GM20431 (cell line): ENCODE measurements around the gene B4GALT5.

Experiments used
- in situ Hi-C: fragments of 300-500 bp; cut with MseI, MboI; formaldehyde crosslinking; loops from one replicate; pipeline ENCODE4 v1.15.0; 2020; ENCODE audit warnings: low sequenced_read_pairs; ENCODE audit not compliant: unreplicated experiment

The B4GALT5 gene

DNA sequence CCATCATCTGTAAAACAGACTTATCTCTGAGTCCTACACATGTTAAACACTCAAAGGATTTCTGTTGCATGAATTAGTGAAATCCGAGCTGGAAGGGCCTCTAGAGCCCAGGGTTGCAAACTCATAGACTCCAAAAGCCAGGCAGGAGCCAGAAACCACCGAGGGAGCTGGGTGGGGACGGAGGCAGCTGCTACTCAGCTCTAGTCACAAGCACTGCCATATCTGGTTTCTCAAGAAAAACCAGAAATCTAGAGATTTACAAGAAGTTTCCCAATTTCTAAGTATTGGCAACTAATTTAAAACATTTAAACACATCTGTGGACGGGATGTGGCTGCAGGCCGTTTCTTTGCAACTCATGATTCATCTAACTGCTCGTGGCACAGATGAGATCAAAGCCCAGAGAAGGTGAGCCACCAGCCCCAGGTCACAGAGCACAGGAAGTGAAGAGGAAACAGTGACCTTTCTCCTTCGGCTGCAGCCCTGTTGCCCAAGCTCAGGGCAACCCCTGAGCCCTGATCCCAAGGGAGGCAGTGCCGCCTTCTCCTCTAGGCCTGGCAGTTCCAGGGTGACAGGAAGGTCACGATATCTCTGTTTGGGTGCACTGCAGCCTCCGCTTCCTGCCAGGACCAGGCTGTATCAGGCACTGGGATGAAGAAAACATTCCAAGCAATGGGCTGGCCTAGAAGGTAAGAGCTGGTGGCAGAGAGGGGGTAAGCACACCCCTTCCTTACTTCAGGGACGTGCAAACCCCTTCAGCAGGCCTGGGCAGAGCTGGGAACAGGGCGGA, 119.3 kb downstream of the B4GALT5 start:
- in situ Hi-C loops = no loop called here

DNA sequence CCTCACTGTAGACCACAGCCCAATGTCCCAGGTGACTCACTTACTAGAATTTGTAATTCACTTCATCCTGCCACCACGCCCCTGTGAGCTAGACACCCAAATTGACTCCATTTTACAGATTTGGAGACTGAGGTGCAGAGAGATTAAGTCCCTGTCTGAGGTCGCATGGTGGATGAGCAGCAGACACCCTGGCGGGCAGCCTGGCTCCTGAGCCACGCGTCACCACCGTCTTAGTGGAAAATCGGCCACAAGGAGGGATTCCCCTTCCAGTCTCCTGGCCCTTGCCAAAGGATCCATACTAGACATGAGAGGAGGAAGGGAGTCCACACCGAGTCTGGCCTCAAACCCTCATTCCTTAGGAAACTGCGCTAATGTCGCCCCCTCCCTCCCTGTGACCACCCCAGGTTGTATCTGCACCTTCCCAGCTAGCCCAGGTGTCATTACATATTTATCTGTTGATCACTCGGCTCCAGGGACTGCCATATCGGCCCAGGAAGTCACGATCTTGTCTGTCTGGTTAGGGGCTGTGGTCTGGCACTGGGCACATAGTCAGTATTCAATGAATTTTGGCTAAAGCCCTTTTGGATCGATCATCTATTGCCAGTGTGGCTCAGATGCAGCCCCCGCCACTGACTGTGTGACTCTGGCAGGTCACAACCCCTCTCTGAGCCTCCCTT, 120.1 kb downstream of the B4GALT5 start:
- in situ Hi-C loops = no loop called here

- in situ Hi-C loops = no loop called here
Measured at GRCh38 chr20:49592120-49592519, 121.6 kb downstream of the B4GALT5 start.

DNA sequence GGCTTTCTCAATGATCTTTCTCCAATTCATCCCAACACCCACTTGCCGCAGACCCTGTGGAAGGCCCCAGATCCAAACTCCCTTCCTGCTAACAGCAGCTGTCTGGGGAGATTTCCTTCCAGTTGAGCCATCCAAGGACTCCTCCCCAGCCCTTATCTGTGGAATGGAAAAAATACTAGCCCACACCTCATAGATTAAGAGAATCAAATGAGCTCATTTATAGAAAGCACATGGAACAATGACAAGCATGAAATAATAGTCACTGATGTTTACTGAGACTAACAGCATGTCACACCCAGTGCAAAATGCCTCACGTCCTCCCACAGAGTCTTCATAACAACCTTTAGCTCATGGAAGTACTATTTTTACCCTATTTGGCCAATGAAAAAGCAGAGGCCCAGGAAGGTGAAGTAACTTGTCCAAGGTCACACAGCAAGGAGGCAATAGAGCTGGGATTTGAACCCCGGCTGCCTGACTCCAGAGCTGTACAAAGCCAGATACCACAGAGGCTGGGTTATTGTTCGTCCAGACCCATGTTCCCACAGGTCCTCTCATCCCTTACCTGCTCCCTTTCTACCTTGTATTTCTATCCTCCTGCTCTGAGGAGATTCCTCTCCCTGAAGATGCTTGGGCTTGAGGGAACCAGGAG, 122.3 kb downstream of the B4GALT5 start:
- in situ Hi-C loops = no loop called here

GRCh38 chr20:49590163-49591017, 123.3 kb downstream of the B4GALT5 start:
- in situ Hi-C loops = no loop called here

DNA sequence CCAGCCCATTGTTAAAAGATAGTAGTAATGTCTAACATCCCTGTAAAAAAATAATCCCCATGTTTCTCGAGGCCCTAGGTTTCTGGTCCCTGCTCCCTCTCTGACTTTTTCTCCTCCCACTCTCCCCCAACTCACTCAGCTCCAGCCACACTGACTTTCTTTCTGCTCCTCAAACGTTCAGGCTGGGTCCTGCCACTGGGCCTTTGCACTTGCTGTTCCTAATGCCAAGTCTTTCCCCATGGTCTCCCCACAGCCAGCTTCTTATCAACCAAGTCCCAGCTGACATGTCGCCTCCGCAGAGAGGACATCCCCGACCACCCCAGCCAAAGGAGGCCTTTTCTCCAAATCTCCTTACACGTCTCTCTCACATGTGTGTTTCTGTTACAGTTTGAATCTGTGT, 123.9 kb downstream of the B4GALT5 start:
- in situ Hi-C loops = no loop called here

DNA sequence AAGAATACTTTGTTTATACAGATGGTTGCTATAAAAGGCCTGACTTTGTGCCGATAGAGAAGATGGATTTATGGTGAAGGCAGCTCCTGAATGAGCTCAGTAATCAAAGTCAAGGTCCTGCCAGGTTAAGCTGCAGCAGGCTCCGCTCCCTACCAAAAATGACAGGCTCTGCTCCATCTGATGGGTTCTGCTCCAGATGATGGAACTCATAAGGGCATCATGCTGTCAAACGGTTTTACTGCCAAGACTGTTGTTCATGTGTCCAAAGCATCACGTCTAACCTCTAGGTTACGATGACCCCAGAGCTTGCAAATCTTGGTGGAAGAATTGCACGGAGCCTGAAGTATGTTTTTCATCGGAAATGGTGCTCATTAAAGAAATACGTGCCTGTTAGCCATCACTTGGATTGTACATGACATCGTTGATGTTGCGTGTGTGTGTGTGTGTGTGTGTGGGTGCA, 126.5 kb downstream of the B4GALT5 start:
- in situ Hi-C loops = no loop called here

GRCh38 chr20:49585585-49586245, 128.0 kb downstream of the B4GALT5 start:
- in situ Hi-C loops = no loop called here

DNA sequence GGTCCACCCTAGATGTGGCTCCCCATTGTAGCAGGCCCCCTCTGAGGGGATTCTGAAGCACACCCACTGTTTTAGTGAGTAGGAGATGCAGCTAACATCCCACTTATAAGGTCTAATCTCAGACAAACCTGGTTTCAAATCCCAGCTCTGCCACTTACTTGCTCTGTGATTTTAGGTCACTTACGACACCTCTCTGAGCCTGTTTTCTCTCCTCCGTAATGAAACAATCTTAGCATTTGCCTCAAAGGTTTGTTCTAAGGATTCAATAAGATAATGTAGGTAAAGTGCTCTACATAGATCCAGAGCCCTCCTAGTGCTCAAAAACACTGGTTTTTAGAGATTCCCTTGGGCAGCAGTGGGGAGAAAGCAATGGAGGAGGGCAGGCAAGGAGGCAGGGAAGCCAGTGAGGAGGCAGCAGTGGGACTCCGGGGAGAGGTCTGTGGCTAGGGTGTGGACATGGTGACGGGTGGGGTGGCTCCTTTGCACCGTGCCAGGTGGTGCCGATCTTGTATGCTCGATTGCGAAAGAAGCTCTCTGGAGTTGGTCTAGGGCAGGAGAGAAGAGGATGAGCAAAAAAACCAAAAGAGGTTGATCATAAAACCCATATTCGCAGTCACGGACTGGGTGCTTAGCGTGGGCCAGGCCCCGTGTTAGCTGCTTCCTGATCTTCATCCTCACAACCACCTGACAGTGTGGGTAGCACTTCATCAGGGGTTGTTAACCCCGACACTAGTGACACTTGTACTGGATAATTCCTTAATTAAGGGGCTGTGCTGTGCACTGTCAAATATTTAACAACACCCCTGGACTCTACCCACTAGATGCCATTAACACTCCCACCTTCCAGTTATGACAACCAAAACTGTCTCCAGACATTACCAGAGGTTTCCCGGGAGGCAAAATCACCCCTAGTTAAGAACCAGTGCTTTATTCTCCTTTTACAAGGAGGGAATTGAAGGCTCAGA, 129.0 kb downstream of the B4GALT5 start:
- in situ Hi-C loops = no loop called here

GRCh38 chr20:49583669-49584417, 129.8 kb downstream of the B4GALT5 start:
- in situ Hi-C loops = no loop called here

DNA sequence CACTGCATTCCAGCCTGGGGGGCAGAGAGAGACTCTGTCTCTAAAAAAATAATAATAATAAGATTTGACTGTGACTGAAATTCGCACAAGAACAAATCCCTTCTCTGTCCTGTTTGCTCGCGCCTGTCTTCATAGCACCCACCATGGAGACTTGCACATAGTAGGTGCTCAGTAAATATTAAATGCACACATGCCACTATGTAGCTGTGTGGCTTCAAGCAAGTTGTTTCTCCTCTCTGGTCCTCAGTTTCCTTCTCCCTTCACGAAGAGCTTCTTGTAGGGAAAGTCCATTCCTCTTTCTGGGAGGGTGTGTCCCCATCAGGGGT, 130.4 kb downstream of the B4GALT5 start:
- in situ Hi-C loops = no loop called here
